ENCODE results near the gene SPRR5.

Gene SPRR5, protein sequence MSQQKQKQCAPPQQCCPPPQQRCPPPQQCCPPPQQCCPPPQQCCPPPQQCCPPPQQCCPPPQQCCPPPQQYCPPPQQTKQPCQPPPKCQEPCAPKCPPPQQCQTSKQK

GRCh38 chr1:152946651-152947256 is at the start of gene SPRR5:
TSS of gene SPRR5 (plus strand) at chr1:152947206. CDS start at chr1:152948555, 1,349 bp downstream.
- Histone ChIP-seq H3K36me3 (ENCODE audit: control insufficient read depth, insufficient read depth, low read length) (no peaks in the 10 kb centered on the region), H3K4me3 (ENCODE audit: low read depth, low read length) (no peak within 1 kb of the TSS), H3K27me3 (ENCODE audit: control insufficient read depth, insufficient read depth, low read length) (no peaks in the 10 kb centered on the region), H3K9me3 (ENCODE audit: control insufficient read depth, insufficient read depth, low read length) (no peaks in the 10 kb centered on the region), H3K9ac (ENCODE audit: low read depth, low read length) (no peak within 1 kb of the TSS), H3K4me1 (ENCODE audit: control insufficient read depth, insufficient read depth, low read length) (no peaks in the 10 kb centered on the region)

DNA sequence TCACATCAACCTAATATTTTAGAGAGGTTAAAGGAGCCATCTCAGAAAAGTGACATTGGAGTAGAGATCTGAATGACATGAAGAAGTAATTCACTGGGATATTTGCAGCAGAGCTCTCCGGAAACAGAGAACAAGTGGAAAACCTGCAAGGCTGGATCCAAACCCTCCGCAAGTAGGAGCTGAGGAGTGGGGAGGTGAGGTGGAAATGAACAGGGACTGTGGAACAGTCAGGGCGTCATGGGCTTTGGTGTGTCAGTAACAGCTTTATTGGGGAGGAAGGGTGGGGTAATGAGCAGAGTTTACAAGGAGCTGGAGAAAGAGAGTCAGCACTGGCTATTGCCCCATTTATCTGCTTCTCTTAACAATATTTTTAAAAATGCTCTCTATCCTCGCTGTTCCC is 48.0 kb upstream of the SPRR5 start:
- Histone ChIP-seq H3K27me3 (ENCODE audit: control insufficient read depth, insufficient read depth, low read length) (no peaks in the 10 kb centered on the region), H3K36me3 (ENCODE audit: control insufficient read depth, insufficient read depth, low read length) (no peaks in the 10 kb centered on the region), H3K4me3 (ENCODE audit: low read depth, low read length) (no peak overlapping the region), H3K9ac (ENCODE audit: low read depth, low read length) (no peak overlapping the region), H3K4me1 (ENCODE audit: control insufficient read depth, insufficient read depth, low read length) (no peaks in the 10 kb centered on the region), H3K9me3 (ENCODE audit: control insufficient read depth, insufficient read depth, low read length) (peaks cover 3% of the 10 kb centered on the region)

GRCh38 chr1:152899883-152900282 is 47.1 kb upstream of the SPRR5 start:
- Histone ChIP-seq H3K9me3 (ENCODE audit: control insufficient read depth, insufficient read depth, low read length) (peaks cover 3% of the 10 kb centered on the region), H3K27me3 (ENCODE audit: control insufficient read depth, insufficient read depth, low read length) (no peaks in the 10 kb centered on the region), H3K36me3 (ENCODE audit: control insufficient read depth, insufficient read depth, low read length) (no peaks in the 10 kb centered on the region)

DNA sequence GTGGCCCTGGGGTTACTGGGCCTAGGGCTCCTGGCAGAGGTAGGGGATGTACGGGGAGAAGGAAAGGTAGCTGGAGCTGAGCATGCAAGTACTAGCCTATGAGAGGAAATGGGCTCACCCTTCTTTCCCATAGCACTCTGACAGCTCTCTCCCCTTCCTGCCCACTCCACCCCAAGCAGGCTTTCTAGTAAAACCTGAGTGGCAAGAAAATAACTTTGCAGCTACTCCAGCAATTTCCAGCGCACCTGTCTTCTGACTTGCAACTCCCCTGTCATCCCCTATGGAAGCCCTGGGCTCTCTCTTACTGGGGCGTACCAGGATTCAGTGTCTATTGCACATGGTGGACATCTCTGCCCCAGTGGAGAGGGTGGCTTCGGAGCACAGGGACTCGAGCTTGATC is 45.4 kb upstream of the SPRR5 start:
- no peak overlapping the region for H3K9ac ChIP-seq (ENCODE audit: low read depth, low read length)

More at GRCh38 chr1:152899883-152900282, 47.1 kb upstream of the SPRR5 start:
- H3K9ac ChIP-seq (ENCODE audit: low read depth, low read length) = no peak overlapping the region
- H3K4me1 ChIP-seq (ENCODE audit: control insufficient read depth, insufficient read depth, low read length) = no peaks in the 10 kb centered on the region
- H3K4me3 ChIP-seq (ENCODE audit: low read depth, low read length) = no peak overlapping the region

GRCh38 chr1:152902636-152903035 is 44.4 kb upstream of the SPRR5 start:
- Histone ChIP-seq H3K9me3 (ENCODE audit: control insufficient read depth, insufficient read depth, low read length) (peaks cover 3% of the 10 kb centered on the region), H3K9ac (ENCODE audit: low read depth, low read length) (no peak overlapping the region), H3K36me3 (ENCODE audit: control insufficient read depth, insufficient read depth, low read length) (no peaks in the 10 kb centered on the region), H3K27me3 (ENCODE audit: control insufficient read depth, insufficient read depth, low read length) (no peaks in the 10 kb centered on the region), H3K4me1 (ENCODE audit: control insufficient read depth, insufficient read depth, low read length) (no peaks in the 10 kb centered on the region), H3K4me3 (ENCODE audit: low read depth, low read length) (no peak overlapping the region)

More for the DNA sequence above, 45.4 kb upstream of the SPRR5 start:
- Histone ChIP-seq H3K4me1 (ENCODE audit: control insufficient read depth, insufficient read depth, low read length) (no peaks in the 10 kb centered on the region), H3K4me3 (ENCODE audit: low read depth, low read length) (no peak overlapping the region), H3K36me3 (ENCODE audit: control insufficient read depth, insufficient read depth, low read length) (no peaks in the 10 kb centered on the region), H3K9me3 (ENCODE audit: control insufficient read depth, insufficient read depth, low read length) (peaks cover 3% of the 10 kb centered on the region), H3K27me3 (ENCODE audit: control insufficient read depth, insufficient read depth, low read length) (no peaks in the 10 kb centered on the region)

GRCh38 chr1:152904688-152905440 is 42.1 kb upstream of the SPRR5 start:
- Histone ChIP-seq H3K9ac (ENCODE audit: low read depth, low read length) (no peak overlapping the region), H3K36me3 (ENCODE audit: control insufficient read depth, insufficient read depth, low read length) (no peaks in the 10 kb centered on the region), H3K27me3 (ENCODE audit: control insufficient read depth, insufficient read depth, low read length) (no peaks in the 10 kb centered on the region), H3K9me3 (ENCODE audit: control insufficient read depth, insufficient read depth, low read length) (peaks cover 6% of the 10 kb centered on the region), H3K4me1 (ENCODE audit: control insufficient read depth, insufficient read depth, low read length) (no peaks in the 10 kb centered on the region), H3K4me3 (ENCODE audit: low read depth, low read length) (no peak overlapping the region)

DNA sequence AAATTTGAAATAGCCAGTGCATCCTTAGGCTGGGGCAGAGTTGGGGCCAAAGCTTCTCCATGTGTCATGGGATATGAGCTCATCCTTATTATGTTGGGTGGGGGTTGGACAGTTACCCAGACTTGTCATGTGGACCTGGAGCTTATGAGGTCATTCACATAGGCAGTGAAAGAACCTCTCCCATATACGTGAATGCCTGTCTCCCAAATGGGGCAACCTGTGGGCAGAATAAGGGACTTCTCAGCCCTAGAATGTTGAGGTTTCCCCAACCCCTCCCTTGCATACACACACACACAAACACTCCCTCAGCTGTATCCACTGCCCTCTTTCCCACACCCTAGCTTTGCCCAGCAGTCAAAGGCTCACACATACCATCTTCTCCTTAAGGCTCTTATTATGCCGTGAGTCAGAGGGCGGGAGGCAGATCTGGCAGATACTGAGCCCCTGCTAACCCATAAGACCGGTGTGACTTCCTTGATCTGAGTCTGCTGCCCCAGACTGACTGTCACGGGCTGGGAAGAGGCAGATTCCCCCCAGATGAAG is 40.9 kb upstream of the SPRR5 start:
- H3K4me1 ChIP-seq (ENCODE audit: control insufficient read depth, insufficient read depth, low read length) = no peaks in the 10 kb centered on the region
- no peaks in the 10 kb centered on the region for H3K27me3 ChIP-seq (ENCODE audit: control insufficient read depth, insufficient read depth, low read length)
- H3K36me3 ChIP-seq (ENCODE audit: control insufficient read depth, insufficient read depth, low read length) = no peaks in the 10 kb centered on the region
- peaks cover 6% of the 10 kb centered on the region for H3K9me3 ChIP-seq (ENCODE audit: control insufficient read depth, insufficient read depth, low read length)
- no peak overlapping the region for H3K4me3 ChIP-seq (ENCODE audit: low read depth, low read length)
- H3K9ac ChIP-seq (ENCODE audit: low read depth, low read length) = no peak overlapping the region

- peaks cover 6% of the 10 kb centered on the region for H3K9me3 ChIP-seq (ENCODE audit: control insufficient read depth, insufficient read depth, low read length)
- H3K27me3 ChIP-seq (ENCODE audit: control insufficient read depth, insufficient read depth, low read length) = no peaks in the 10 kb centered on the region
- no peaks in the 10 kb centered on the region for H3K4me1 ChIP-seq (ENCODE audit: control insufficient read depth, insufficient read depth, low read length)
- H3K9ac ChIP-seq (ENCODE audit: low read depth, low read length) = no peak within 1 kb of the TSS
- no peak within 1 kb of the TSS for H3K4me3 ChIP-seq (ENCODE audit: low read depth, low read length)
- no peaks in the 10 kb centered on the region for H3K36me3 ChIP-seq (ENCODE audit: control insufficient read depth, insufficient read depth, low read length)
Measured at GRCh38 chr1:152907686-152908601, 39.1 kb upstream of the SPRR5 start, which contains the start of gene IVL. TSS of gene IVL (plus strand) at chr1:152908546. CDS start at chr1:152909798, 1,252 bp downstream.

- H3K9me3 ChIP-seq (ENCODE audit: control insufficient read depth, insufficient read depth, low read length) = peaks cover 3% of the 10 kb centered on the region
- no peaks in the 10 kb centered on the region for H3K4me1 ChIP-seq (ENCODE audit: control insufficient read depth, insufficient read depth, low read length)
- H3K4me3 ChIP-seq (ENCODE audit: low read depth, low read length) = no peak overlapping the region
- no peaks in the 10 kb centered on the region for H3K27me3 ChIP-seq (ENCODE audit: control insufficient read depth, insufficient read depth, low read length)
- no peak overlapping the region for H3K9ac ChIP-seq (ENCODE audit: low read depth, low read length)
- H3K36me3 ChIP-seq (ENCODE audit: control insufficient read depth, insufficient read depth, low read length) = no peaks in the 10 kb centered on the region
Measured at GRCh38 chr1:152909206-152909605, 37.8 kb upstream of the SPRR5 start.

DNA sequence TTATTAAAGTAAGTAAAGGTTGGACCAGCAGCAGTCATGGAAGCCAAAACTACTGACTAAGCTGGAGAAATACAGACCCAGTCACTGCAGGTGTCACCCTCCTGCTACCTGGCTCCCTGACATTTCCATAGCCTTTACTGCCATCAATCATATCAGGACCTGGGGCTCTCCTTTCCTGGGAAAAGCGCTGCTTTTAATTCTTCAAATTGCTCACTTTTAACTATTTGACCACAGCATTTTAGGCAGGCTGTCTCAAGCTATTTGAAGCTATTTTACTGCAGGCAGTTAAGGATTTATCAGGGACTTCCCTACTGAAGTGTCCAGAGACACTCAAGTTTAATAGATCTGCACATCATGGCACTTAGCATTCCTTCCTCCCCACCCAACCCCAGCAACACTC is 34.5 kb upstream of the SPRR5 start:
- H3K4me1 ChIP-seq (ENCODE audit: control insufficient read depth, insufficient read depth, low read length) = no peaks in the 10 kb centered on the region
- no peaks in the 10 kb centered on the region for H3K36me3 ChIP-seq (ENCODE audit: control insufficient read depth, insufficient read depth, low read length)
- H3K9me3 ChIP-seq (ENCODE audit: control insufficient read depth, insufficient read depth, low read length) = peaks cover 3% of the 10 kb centered on the region

GRCh38 chr1:152912900-152913299 is 34.1 kb upstream of the SPRR5 start:
- no peaks in the 10 kb centered on the region for H3K4me1 ChIP-seq (ENCODE audit: control insufficient read depth, insufficient read depth, low read length)
- peaks cover 3% of the 10 kb centered on the region for H3K9me3 ChIP-seq (ENCODE audit: control insufficient read depth, insufficient read depth, low read length)
- H3K36me3 ChIP-seq (ENCODE audit: control insufficient read depth, insufficient read depth, low read length) = no peaks in the 10 kb centered on the region
- H3K4me3 ChIP-seq (ENCODE audit: low read depth, low read length) = no peak overlapping the region
- no peak overlapping the region for H3K9ac ChIP-seq (ENCODE audit: low read depth, low read length)
- no peaks in the 10 kb centered on the region for H3K27me3 ChIP-seq (ENCODE audit: control insufficient read depth, insufficient read depth, low read length)

More for the DNA sequence above, 34.5 kb upstream of the SPRR5 start:
- H3K9ac ChIP-seq (ENCODE audit: low read depth, low read length) = no peak overlapping the region
- H3K27me3 ChIP-seq (ENCODE audit: control insufficient read depth, insufficient read depth, low read length) = no peaks in the 10 kb centered on the region
- H3K4me3 ChIP-seq (ENCODE audit: low read depth, low read length) = no peak overlapping the region

All from iPS-15b (cell line).